ENCODE results near the gene ZNF417.
"Not testable (repeated sequence)": the region's sequence is repeated elsewhere in the genome, so short reads cannot be mapped to it uniquely, and the experiment has no call there.

ZNF417 gene

GRCh38 chr19:57869655-57870054, 46.7 kb downstream of the ZNF417 start:
- DNase-seq; H3K4me1 Mint-ChIP-seq; ATAC-seq (replicated peaks); H3K27me3 Mint-ChIP-seq: not testable (repeated sequence)
- Mint-ChIP-seq H3K9me3 (peaks cover 16 to 20% of the 10 kb centered on the region in 2 donors), H3K4me3 (peak overlapping the region in 1 of 2 donors; percentile 22), H3K27ac (peak overlapping the region; percentile 80), H3K36me3 (peaks cover 63 to 87% of the 10 kb centered on the region in 2 donors)

DNA sequence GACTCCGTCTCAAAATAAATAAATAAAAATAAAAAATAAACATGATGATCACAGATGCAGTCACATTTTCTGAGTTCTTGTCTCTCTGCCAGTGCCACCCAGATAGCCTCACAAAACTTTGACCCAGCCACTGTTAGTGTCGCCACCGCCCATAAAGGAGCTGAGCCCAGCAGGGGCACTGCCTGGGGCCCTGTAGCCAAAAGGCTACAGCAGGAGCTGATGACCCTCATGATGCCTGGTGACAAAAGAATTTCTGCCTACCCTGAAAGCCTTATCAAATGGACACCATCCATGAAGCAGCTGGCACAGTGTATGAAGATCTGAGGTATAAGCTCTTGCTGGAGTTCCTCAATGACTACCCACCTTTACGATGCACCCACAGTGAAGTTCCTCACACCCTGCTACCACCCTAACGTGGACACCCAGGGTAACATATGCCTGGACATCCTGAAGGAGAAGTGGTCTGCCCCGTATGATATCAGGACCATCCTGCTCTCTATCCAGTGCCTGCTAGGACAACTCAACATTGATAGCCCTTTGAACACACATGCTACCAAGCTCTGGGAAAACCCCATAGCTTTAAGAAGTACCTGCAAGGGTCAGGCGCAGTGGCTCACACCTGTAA, 48.4 kb downstream of the ZNF417 start:
- no peaks in the 10 kb centered on the region for H3K27me3 Mint-ChIP-seq
- H3K27ac Mint-ChIP-seq: peak overlapping the region; percentile 31
- ATAC-seq (replicated peaks): no peak
- H3K4me1 Mint-ChIP-seq: no peaks in the 10 kb centered on the region
- no peak for DNase-seq
- H3K4me3 Mint-ChIP-seq: no peak overlapping the region
- H3K9me3 Mint-ChIP-seq: peaks cover 3 to 4% of the 10 kb centered on the region in 2 donors
- H3K36me3 Mint-ChIP-seq: peaks cover 55 to 82% of the 10 kb centered on the region in 2 donors
